G401.6 (cell line): Measurements from ENCODE around the gene DSG4.

Experiments used
- FAIRE-seq: peaks from 2 replicates; lab custom pipeline; 2012; peaks lifted over from hg19 to GRCh38; lab: Jason Lieb, UNC

DSG4 gene

DNA sequence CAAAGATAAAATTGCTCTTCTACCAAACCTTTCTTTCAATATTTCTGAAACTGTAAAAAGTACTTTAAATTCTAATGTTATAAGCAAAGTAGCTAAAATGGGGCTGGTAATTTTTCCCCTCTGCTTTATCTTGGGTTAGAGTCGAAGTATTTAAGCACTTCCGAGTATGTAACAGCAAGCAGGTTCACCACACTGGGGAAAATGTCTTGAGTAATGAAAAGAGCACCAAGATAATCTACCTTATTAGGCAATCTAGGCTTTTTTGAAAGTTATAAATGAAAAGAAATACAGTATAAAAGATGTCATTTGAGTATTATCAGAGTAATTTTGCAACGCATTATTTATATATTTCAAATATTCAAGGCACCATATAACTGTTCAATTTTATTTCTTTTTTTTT is 70.3 kb downstream of the DSG4 start:
- no peak for FAIRE-seq

DNA sequence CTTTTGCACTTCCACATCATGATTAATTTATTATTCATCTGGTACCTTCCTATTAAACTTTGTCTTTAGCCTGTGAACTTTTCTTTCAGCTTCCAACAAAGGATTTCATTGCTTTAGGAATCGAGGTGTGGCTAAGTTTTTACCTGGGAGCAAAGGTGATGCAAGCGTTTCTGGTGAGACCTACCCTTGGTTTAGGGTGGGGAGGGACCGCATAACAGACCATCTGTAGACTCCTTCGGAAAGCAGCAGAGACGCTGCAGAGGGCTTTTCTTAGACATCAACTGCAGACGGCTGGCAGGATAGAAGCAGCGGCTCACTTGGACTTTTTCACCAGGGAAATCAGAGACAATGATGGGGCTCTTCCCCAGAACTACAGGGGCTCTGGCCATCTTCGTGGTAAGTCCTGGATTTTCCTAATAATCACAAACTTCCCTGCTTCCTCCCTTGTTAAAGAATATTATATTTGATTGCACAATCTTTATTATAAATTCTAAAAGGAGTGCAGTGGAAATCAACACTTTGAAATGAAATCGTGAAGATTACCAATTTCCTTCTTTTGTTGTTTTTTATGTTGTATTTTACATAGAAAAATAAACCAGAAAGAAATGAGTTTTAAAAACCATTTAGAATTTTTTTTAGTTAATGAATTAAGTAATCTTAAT is 71.1 kb downstream of the DSG4 start, which contains the start of gene DSG3:
Gene DSG3 (plus strand): TSS at position 212 of the 662 bp plus-strand sequence. CDS start 137 bp downstream, at position 349.
- FAIRE-seq = no peak

DNA sequence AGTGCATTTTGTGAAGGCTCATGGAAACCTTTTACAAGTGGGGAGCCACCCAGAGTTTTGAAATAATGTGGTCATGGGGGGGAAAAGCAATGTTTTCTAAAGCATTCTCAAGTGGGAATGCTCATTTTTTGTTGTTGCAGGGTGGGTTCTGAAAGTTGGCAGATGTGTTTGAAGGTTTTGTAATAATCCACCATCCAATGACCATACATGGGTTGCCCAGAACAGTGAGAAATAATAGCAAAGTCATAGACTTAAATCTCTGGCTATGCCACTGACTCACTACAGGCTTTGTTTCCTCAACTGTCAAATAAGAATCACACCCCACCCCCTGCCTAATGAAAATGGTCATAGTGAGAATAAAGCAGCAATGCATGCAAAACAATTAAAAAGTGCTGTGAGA is 73.8 kb downstream of the DSG4 start:
- no peak for FAIRE-seq

DNA sequence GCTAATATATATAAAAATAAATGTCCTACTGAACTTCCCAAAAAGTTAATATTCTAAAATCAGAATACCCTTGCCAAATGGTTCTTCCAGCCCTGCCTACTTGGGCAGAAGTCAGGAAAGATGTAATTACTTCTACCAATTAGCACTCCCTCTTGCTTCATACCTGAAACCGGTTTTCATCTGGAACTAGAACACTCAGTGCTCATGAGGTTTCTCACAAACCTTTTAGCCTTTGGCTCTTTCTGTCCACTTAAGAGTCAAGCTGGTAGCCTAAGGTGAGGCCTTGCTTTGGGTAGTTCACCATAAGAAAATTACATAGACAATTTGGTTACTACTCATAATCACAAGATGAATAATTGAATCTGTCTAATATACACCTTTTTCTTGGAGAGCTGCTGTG is 75.0 kb downstream of the DSG4 start:
- FAIRE-seq = no peak

DNA sequence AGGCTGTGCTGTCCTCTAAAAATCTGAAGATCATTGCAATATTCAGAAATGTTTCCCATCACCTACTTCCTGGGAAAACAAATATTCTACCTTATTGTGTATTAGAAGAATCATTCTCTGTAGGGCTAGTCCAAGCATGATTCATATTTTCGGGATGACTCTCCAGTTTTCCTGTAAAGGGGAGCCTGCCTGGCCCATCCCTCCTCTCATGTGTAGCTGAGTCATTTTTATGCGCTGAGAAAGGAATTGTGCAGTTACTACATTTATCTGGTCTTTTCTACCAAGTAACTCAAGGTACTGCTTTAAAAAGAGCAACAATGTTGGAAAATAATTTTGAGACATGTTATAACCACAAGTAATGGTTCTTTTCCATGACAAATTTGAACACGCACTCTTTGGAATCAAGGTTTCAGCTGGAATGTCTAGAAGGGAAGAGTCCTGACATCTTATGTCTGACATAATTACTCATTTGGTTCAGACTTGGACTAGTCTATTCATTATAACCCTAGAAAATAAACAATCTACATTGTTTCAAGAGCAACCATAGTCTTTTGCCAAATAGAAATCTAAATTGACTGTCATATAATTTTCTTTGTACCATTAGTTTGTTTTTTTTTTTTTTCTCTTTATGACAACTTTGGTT is 77.6 kb downstream of the DSG4 start:
- no peak for FAIRE-seq
